Common myeloid progenitor, CD34-positive (primary cell): Measurements from ENCODE around the gene CDC42BPB.

ENCODE experiments used
- CTCF ChIA-PET: fragments of 350-600 bp; sonication (Branson Sonifier 250); formaldehyde crosslinking; loops from one replicate; lab custom pipeline; 2021; ENCODE audit warnings: antibody characterized with exemption; lab: Charles Lee
- POLR2A ChIA-PET: fragments of 350-600 bp; sonication (Branson Sonifier 250); formaldehyde crosslinking; loops from one replicate; lab custom pipeline; 2021; ENCODE audit warnings: antibody characterized with exemption; lab: Charles Lee
- DNase-seq, 3 donors: peaks; one replicate each; pipeline versions ENCODE4 v3.0.0 to v3.0.0-alpha.2; 2013
- H3K27ac ChIP-seq, 2 experiments: 1 replicate in 1 of 2; 2 replicates in 1 of 2; pipeline ENCODE4 v1.7.0; 2013; ENCODE audit warnings: inconsistent platforms in 2 of 2, low read length in 2 of 2, mild to moderate bottlenecking in 2 of 2, low read depth in 1 of 2, moderate library complexity in 1 of 2; ENCODE audit not compliant: severe bottlenecking in 2 of 2, insufficient read depth in 1 of 2, poor library complexity in 1 of 2
- H3K27me3 ChIP-seq, 5 experiments: replicated peaks in 2 of 5; 1 replicate in 3 of 5; 2 replicates in 2 of 5; pipeline versions ENCODE4 v1.6.1 to v1.7.0; 2013; ENCODE audit warnings: low read length in 4 of 5, mild to moderate bottlenecking in 2 of 5, moderate library complexity in 2 of 5, inconsistent platforms in 1 of 5; ENCODE audit not compliant: insufficient read depth in 5 of 5, control insufficient read depth in 4 of 5
- H3K36me3 ChIP-seq, 4 experiments: 1 replicate in 2 of 4; 2 replicates in 2 of 4; pipeline versions ENCODE4 v1.6.1 to v1.7.0; 2013; ENCODE audit warnings: low read length in 3 of 4, control low read depth in 1 of 4, mild to moderate bottlenecking in 1 of 4; ENCODE audit not compliant: control insufficient read depth in 4 of 4, insufficient read depth in 4 of 4
- H3K4me1 ChIP-seq, 4 experiments: 1 replicate in 3 of 4; 2 replicates in 1 of 4; pipeline versions ENCODE4 v1.6.1 to v1.7.1; 2013; ENCODE audit warnings: low read length in 3 of 4, mild to moderate bottlenecking in 3 of 4, control low read depth in 1 of 4, inconsistent platforms in 1 of 4, moderate library complexity in 1 of 4; ENCODE audit not compliant: control insufficient read depth in 4 of 4, insufficient read depth in 4 of 4; ENCODE audit errors: control extremely low read depth in 1 of 4
- H3K4me3 ChIP-seq, 7 experiments: 1 replicate in 4 of 7; 2 replicates in 3 of 7; pipeline versions ENCODE4 v1.5.1 to v1.7.0; 2013; ENCODE audit warnings: mild to moderate bottlenecking in 7 of 7, low read length in 6 of 7, moderate library complexity in 6 of 7, inconsistent platforms in 2 of 7, low read depth in 2 of 7, control low read depth in 1 of 7; ENCODE audit not compliant: insufficient read depth in 4 of 7, control insufficient read depth in 1 of 7; ENCODE audit errors: extremely low read depth in 1 of 7
- H3K9me3 ChIP-seq, 5 experiments: 1 replicate in 4 of 5; 2 replicates in 1 of 5; pipeline versions ENCODE4 v1.6.1 to v1.7.1; 2013; ENCODE audit warnings: low read length in 4 of 5, mild to moderate bottlenecking in 2 of 5, inconsistent platforms in 1 of 5, low read depth in 1 of 5, moderate library complexity in 1 of 5; ENCODE audit not compliant: control insufficient read depth in 4 of 5, insufficient read depth in 2 of 5; ENCODE audit errors: control extremely low read depth in 1 of 5
- WGBS: methylation state at CpG from one replicate; pipeline ENCODE4 v1.1.5; 2013; ENCODE audit not compliant: insufficient coverage; 5-methylcytosine and 5-hydroxymethylcytosine counted together

CDC42BPB gene

DNA sequence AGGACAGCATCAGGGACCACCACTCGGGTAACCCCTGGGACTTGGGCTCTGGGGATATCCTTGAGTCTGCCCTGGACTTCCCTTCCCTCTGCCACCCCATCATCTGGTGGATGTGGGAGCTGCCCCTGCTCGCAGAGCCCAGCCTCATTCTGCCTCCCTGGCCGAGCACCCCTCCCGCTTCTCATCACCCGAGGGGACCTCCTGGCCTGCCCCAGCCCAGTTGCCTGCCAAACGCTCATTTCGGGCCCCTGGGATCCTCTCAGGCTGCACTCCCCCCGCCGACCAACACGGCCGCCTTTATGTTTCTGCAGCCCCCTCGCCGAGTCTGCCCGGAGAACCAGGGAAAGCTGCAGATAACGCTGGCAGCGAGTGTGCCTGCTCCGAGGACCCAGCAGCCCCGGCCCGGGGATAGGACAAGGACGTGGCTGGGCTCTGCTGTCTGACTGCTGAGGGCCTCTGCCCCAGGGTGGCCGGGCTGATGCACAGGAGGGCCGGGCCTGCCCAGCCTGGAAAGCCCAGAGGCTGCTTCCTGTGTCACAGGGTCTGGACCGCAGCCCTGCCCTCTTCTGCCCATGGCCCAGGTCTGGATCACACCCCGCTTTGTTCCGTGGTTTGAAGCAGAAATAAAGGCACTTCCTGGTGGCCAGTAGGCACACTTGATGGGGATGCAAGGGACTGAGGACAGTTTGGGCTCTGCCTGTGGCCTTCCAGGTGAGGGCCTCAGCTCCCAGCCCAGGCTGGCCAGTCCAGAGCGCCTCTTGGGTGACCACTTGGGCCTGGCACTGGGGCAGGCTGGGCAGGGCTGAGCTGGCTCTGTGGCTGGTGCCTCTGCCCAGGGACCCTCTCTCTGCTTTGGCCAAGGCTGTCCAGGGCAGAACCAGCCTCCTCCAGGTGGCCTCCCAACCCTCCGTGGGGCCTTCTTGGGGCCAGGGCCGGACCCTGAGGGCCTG lies 32.3 kb upstream of the CDC42BPB start:
- Histone ChIP-seq H3K9me3 (no peaks in the 10 kb centered on the region), H3K36me3 (no peaks in the 10 kb centered on the region), H3K27ac (no peak overlapping the region), H3K27me3 (peaks cover 0 to 28% (median 11%) of the 10 kb centered on the region in 5 experiments), H3K4me1 (peaks cover 0 to 19% (median 15%) of the 10 kb centered on the region in 4 experiments), H3K4me3 (no peak overlapping the region)
- ChIA-PET CTCF (interaction anchor here (1.3 to 3.4 kb wide), 2 partner anchors 10 to 11 kb away, joined by 8 to 11 read pairs; no protein-coding TSS in a partner anchor), POLR2A (no interaction called here)
- no peak for DNase-seq
- 96% methylated on average over 28 of the region's 28 CpGs for WGBS

GRCh38 chr14:103088921-103089320 lies 31.6 kb upstream of the CDC42BPB start:
- Histone ChIP-seq H3K9me3 (no peaks in the 10 kb centered on the region), H3K27me3 (peaks cover 0 to 36% (median 16%) of the 10 kb centered on the region in 5 experiments), H3K36me3 (no peaks in the 10 kb centered on the region), H3K4me1 (peaks cover 0 to 22% (median 15%) of the 10 kb centered on the region in 4 experiments), H3K27ac (no peak overlapping the region), H3K4me3 (no peak overlapping the region)
- DNase-seq, result no peak
- WGBS, result 82% methylated on average over 6 of the region's 6 CpGs
- ChIA-PET POLR2A (no interaction called here), CTCF (interaction anchor here (3.4 kb wide), 1 partner anchor 11 kb away, joined by 11 read pairs; no protein-coding TSS in a partner anchor)

DNA sequence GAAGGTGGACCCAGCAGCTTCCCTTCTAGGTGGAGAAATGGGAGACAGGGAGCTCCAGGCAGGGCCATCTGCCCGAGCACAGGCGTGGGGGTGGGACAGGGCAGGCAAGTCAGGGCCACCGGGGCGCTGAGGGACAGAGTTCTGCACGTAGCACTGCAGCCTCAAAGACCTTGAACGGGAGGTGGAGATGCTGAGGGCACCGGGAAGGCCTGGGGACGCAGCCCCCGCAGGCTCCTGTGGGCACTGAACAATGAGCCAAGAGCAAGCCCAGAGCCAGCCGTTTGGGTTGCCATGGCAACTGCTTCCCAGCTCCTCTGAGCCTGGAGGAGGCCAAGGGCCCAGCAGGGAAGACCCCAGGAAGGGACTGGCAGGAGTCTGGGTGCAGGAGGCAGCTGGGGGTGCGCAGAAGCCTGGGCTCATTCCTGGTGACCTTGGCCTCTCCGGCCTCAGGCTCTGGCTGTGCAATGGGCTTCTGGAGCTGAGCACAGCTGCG lies 30.0 kb upstream of the CDC42BPB start:
- POLR2A ChIA-PET, result no interaction called here
- no peak for DNase-seq
- H3K4me3 ChIP-seq, result no peak overlapping the region
- CTCF ChIA-PET, result interaction anchor here (1.3 to 3.4 kb wide), 5 partner anchors 8 to 18 kb away, joined by 4 to 14 read pairs (median 6); no protein-coding TSS in a partner anchor
- no peaks in the 10 kb centered on the region for H3K36me3 ChIP-seq
- H3K9me3 ChIP-seq, result no peaks in the 10 kb centered on the region
- peaks cover 0 to 23% (median 15%) of the 10 kb centered on the region in 4 experiments for H3K4me1 ChIP-seq
- no peak overlapping the region for H3K27ac ChIP-seq
- peaks cover 0 to 48% (median 18%) of the 10 kb centered on the region in 5 experiments for H3K27me3 ChIP-seq
- WGBS, result 91% methylated on average over 13 of the region's 13 CpGs

DNA sequence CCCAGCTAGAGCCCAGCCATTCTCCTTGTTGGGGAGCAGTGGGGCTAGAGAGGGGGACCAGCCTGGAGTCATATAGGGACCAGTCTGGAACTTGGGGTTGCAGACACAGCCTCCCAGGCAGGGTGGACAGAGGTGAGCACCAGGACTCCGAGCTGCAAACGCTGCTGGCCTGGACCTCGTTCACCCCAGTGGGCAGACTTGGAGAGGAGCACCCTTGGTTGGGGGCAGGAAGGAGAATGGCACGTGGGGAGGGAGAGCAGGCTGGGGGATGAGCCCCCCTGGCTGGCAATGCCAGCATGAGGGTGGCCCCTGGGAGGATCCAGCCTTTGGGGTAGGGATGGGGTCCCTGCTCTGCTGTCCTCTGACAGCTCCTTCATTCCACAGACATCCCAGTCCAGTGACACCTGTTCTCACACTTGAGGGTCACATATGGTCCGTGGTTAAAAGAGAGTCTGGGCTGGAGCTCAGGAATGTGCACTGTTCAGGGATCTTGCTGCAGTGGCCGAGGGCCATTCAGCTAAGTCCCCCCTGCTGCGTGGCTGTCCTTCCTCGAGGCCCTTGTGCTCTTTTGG lies 29.5 kb upstream of the CDC42BPB start:
- Histone ChIP-seq H3K4me3 (no peak overlapping the region), H3K27ac (no peak overlapping the region), H3K36me3 (no peaks in the 10 kb centered on the region), H3K4me1 (peaks cover 0 to 23% (median 14%) of the 10 kb centered on the region in 4 experiments), H3K27me3 (peaks cover 0 to 53% (median 20%) of the 10 kb centered on the region in 5 experiments), H3K9me3 (peaks cover 0 to 4% (median 0%) of the 10 kb centered on the region in 5 experiments)
- ChIA-PET POLR2A (no interaction called here), CTCF (interaction anchor here (0.6 to 3.4 kb wide), 7 partner anchors 8 to 205 kb away, joined by 3 to 14 read pairs (median 5); no protein-coding TSS in a partner anchor)
- no peak for DNase-seq
- 94% methylated on average over 4 of the region's 8 CpGs for WGBS

- Histone ChIP-seq H3K4me1 (peaks cover 0 to 11% (median 3%) of the 10 kb centered on the region in 4 experiments), H3K4me3 (no peak overlapping the region), H3K36me3 (no peaks in the 10 kb centered on the region), H3K27me3 (peaks cover 0 to 52% (median 15%) of the 10 kb centered on the region in 5 experiments), H3K27ac (no peak overlapping the region), H3K9me3 (peaks cover 0 to 4% (median 0%) of the 10 kb centered on the region in 5 experiments)
- DNase-seq, result no peak
- CTCF ChIA-PET, result interaction anchor here (2.8 kb wide), 1 partner anchor 20 kb away, joined by 14 read pairs; no protein-coding TSS in a partner anchor
- WGBS, result 87% methylated on average over 15 of the region's 24 CpGs
- POLR2A ChIA-PET, result no interaction called here
These were observed 28.1 kb upstream of the CDC42BPB start for GRCh38 chr14:103085106-103086091.
